DOHH2 (cell line): ENCODE measurements around the gene PDGFB.

ENCODE experiments used
- EZH2phosphoT487 ChIP-seq: fragments of 200-600 bp; sonication (generic); IDR thresholded peaks from 2 replicates; pipeline ENCODE4 v1.6.1; 2017; ENCODE audit warnings: borderline replicate concordance, mild to moderate bottlenecking, antibody characterized with exemption, low read length, moderate library complexity, mixed read lengths
- TF ChIP-seq, protein P1 (sequence below): fragments of 200-600 bp; sonication (generic); IDR thresholded peaks from one replicate; pipeline ENCODE4 v1.5.1; 2014; ENCODE audit warnings: antibody characterized with exemption, mild to moderate bottlenecking, low read depth, low read length; ENCODE audit not compliant: poor library complexity, severe bottlenecking

DNA sequence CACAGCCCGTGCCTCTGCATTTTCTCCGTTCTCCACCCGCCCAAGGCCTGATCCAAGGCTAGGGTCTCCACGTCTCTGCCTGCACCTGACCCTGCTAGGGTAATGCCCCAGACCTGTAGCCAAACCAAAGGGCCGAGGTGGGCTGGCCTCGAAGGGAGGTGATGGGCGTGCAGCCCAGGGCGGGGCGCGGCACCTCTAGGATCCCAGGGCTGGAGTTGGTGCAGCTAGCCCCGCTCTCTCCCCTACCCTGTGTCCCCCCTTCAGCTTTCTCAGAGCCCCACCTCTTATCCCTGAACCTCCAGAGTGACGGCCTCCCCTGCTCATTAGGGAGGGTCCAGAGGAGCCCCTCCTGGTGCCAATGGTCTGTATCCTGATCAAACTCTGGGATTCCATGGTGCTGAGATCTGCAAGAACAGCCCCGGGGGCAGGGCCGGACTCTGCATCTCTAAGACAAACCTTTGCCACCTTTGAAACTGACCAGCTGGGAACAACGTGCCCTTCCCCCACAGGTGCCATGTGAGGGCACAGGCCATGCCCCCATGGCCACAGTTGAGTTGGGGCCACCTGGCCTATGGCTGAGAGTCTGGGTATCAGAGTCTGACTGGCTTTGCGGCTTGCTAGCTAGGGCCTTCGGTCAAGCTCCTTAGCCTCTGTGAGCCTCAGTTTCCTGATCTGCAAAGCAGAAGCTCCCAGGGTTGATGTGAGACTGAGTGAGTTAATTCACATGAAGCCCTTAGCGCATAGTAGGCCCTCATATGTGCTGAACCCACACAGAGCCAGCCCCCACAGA lies 69.2 kb downstream of the PDGFB start:
- TF ChIP-seq, protein P1, sequence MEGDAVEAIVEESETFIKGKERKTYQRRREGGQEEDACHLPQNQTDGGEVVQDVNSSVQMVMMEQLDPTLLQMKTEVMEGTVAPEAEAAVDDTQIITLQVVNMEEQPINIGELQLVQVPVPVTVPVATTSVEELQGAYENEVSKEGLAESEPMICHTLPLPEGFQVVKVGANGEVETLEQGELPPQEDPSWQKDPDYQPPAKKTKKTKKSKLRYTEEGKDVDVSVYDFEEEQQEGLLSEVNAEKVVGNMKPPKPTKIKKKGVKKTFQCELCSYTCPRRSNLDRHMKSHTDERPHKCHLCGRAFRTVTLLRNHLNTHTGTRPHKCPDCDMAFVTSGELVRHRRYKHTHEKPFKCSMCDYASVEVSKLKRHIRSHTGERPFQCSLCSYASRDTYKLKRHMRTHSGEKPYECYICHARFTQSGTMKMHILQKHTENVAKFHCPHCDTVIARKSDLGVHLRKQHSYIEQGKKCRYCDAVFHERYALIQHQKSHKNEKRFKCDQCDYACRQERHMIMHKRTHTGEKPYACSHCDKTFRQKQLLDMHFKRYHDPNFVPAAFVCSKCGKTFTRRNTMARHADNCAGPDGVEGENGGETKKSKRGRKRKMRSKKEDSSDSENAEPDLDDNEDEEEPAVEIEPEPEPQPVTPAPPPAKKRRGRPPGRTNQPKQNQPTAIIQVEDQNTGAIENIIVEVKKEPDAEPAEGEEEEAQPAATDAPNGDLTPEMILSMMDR, result no peak
- no peak for TF ChIP-seq EZH2phosphoT487
